GM21526 (cell line): ENCODE results near the gene REEP6.
"Not testable (repeated sequence)": the region's sequence is repeated elsewhere in the genome, so short reads cannot be mapped to it uniquely, and the experiment has no call there.

Source experiments
- ATAC-seq: cut with Tn5 transposase; IDR thresholded peaks from one replicate; pipeline ENCODE4 v1.9.1; 2021; ENCODE audit warnings: moderate library complexity; ENCODE audit not compliant: unreplicated experiment, low FRiP score

Gene REEP6

GRCh38 chr19:1488282-1488601 is 2.7 kb upstream of the REEP6 start:
- no peak for ATAC-seq

- no peak for ATAC-seq
These were observed 1.3 kb upstream of the REEP6 start for GRCh38 chr19:1489463-1490310.

- ATAC-seq: peak; percentile 62
These were observed 469 bp upstream of the REEP6 start, which contains the start of gene PCSK4 for GRCh38 chr19:1490311-1491113. Gene PCSK4, minus strand, starts transcription at chr19:1490350. Its CDS starts 4 bp downstream, at chr19:1490346.

- no peak for ATAC-seq
These were observed 829 bp downstream of the REEP6 start for GRCh38 chr19:1491849-1492170.

- ATAC-seq: no peak
These were observed 1.6 kb downstream of the REEP6 start for GRCh38 chr19:1492474-1493006.

GRCh38 chr19:1494115-1494815 is 3.3 kb downstream of the REEP6 start:
- ATAC-seq: no peak

GRCh38 chr19:1495051-1495798 is 4.2 kb downstream of the REEP6 start:
- no peak for ATAC-seq

- ATAC-seq: no peak
These were observed 5.1 kb downstream of the REEP6 start for GRCh38 chr19:1495799-1496713.

- ATAC-seq: no peak
These were observed 6.0 kb downstream of the REEP6 start for GRCh38 chr19:1496714-1497577.

GRCh38 chr19:1497578-1498235 is 6.7 kb downstream of the REEP6 start:
- no peak for ATAC-seq

GRCh38 chr19:1499231-1499630 is 8.2 kb downstream of the REEP6 start:
- ATAC-seq: not testable (repeated sequence)

GRCh38 chr19:1501200-1501595 is 10.2 kb downstream of the REEP6 start:
- ATAC-seq: no peak

- ATAC-seq: no peak
These were observed 11.6 kb downstream of the REEP6 start for GRCh38 chr19:1502433-1503088.

GRCh38 chr19:1503089-1503924 is 12.3 kb downstream of the REEP6 start:
- no peak for ATAC-seq

GRCh38 chr19:1503925-1504773 is 13.2 kb downstream of the REEP6 start:
- no peak for ATAC-seq

GRCh38 chr19:1505012-1505411 is 14.0 kb downstream of the REEP6 start:
- no peak for ATAC-seq
